Neural cell (in vitro differentiated cells): ENCODE data around the gene AK2. TPM values are rescaled to one million over a fixed set of nuclear protein-coding genes. Genes with fewer than 3 reads are reported as not detected.

ENCODE experiments used
- H2AFZ ChIP-seq: fragments of 200-600, 300-800 bp; sonication (generic), shearing (Covaris generic); 2 replicates; pipeline ENCODE4 v1.6.0; 2014; ENCODE audit warnings: low read depth, mild to moderate bottlenecking, antibody characterized with exemption, low read length, moderate library complexity
- H3F3A ChIP-seq: fragments of 200-600 bp; shearing (Covaris generic); 2 replicates; pipeline ENCODE4 v1.6.1; 2016; ENCODE audit warnings: mild to moderate bottlenecking, moderate library complexity, mixed read lengths, antibody characterized with exemption, low read length; ENCODE audit not compliant: insufficient read depth, poor library complexity, severe bottlenecking
- H3K27ac ChIP-seq: fragments of 200-600, 300-800 bp; sonication (generic), shearing (Covaris generic); 2 replicates; pipeline ENCODE4 v1.5.1; 2014; ENCODE audit warnings: mild to moderate bottlenecking, low read length, moderate library complexity
- H3K27me3 ChIP-seq: fragments of 300-800, 200-600 bp; sonication (generic), shearing (Covaris generic); 2 replicates; pipeline ENCODE4 v1.6.0; 2014; ENCODE audit warnings: mild to moderate bottlenecking, low read depth, low read length, moderate library complexity; ENCODE audit not compliant: insufficient read depth
- H3K36me3 ChIP-seq: fragments of 300-800, 200-600 bp; sonication (generic), shearing (Covaris generic); 2 replicates; pipeline ENCODE4 v1.5.1; 2014; ENCODE audit warnings: mild to moderate bottlenecking, antibody characterized with exemption, low read length, moderate library complexity; ENCODE audit not compliant: insufficient read depth
- H3K4me2 ChIP-seq: fragments of 300-800, 200-600 bp; sonication (generic), shearing (Covaris generic); 2 replicates; pipeline ENCODE4 v1.6.0; 2014; ENCODE audit warnings: mild to moderate bottlenecking, low read length
- H3K4me3 ChIP-seq: fragments of 300-800, 200-600 bp; sonication (generic), shearing (Covaris generic); 2 replicates; pipeline ENCODE4 v1.5.1; 2014; ENCODE audit warnings: mild to moderate bottlenecking, low read length, moderate library complexity
- H3K79me2 ChIP-seq: fragments of 200-600 bp; shearing (Covaris generic); replicated peaks from 2 replicates; pipeline ENCODE4 v1.6.0; 2014; ENCODE audit warnings: mild to moderate bottlenecking, low read length, moderate library complexity; ENCODE audit not compliant: insufficient read depth
- H3K9ac ChIP-seq: fragments of 300-800, 200-600 bp; sonication (generic), shearing (Covaris generic); 2 replicates; pipeline ENCODE4 v1.6.1; 2016; ENCODE audit warnings: mild to moderate bottlenecking, low read length, mixed read lengths
- H3K9me2 ChIP-seq: fragments of 200-600 bp; shearing (Covaris generic); 2 replicates; pipeline ENCODE4 v1.6.1; 2016; ENCODE audit warnings: mild to moderate bottlenecking, low read length, mixed read lengths; ENCODE audit not compliant: insufficient read depth
- H3K9me3 ChIP-seq: fragments of 200-600, 300-800 bp; sonication (generic), shearing (Covaris generic); 2 replicates; pipeline ENCODE4 v1.6.1; 2016; ENCODE audit warnings: mild to moderate bottlenecking, mixed run types, low read length, moderate library complexity, mixed read lengths
- H4K20me1 ChIP-seq: fragments of 200-600 bp; shearing (Covaris generic); 2 replicates; pipeline ENCODE4 v1.6.1; 2016; ENCODE audit warnings: mild to moderate bottlenecking, mixed run types; ENCODE audit not compliant: insufficient read depth
- EP300 ChIP-seq: fragments of 450-650 bp; conservative IDR thresholded peaks from 2 replicates; pipeline ENCODE4 v1.6.1; 2014; ENCODE audit warnings: antibody characterized with exemption, mild to moderate bottlenecking, moderate library complexity; ENCODE audit not compliant: poor library complexity, severe bottlenecking
- EZH2 ChIP-seq: fragments of 200-600, 300-800 bp; shearing (Covaris generic), sonication (generic); IDR thresholded peaks from 2 replicates; pipeline ENCODE4 v1.6.1; 2014; ENCODE audit warnings: antibody characterized with exemption, low read length, borderline replicate concordance, mild to moderate bottlenecking; ENCODE audit not compliant: insufficient read depth, poor library complexity, severe bottlenecking
- MXI1 ChIP-seq: fragments of 450-650 bp; conservative IDR thresholded peaks from 2 replicates; pipeline ENCODE4 v1.6.1; 2014; ENCODE audit warnings: antibody characterized with exemption, mild to moderate bottlenecking; ENCODE audit not compliant: poor library complexity, severe bottlenecking
- POLR2AphosphoS5 ChIP-seq: IDR thresholded peaks from 2 replicates; pipeline ENCODE4 v1.6.1; 2012
- RAD21 ChIP-seq: fragments of 450-650 bp; conservative IDR thresholded peaks from 2 replicates; pipeline ENCODE4 v1.6.1; 2014; ENCODE audit warnings: antibody characterized with exemption, mild to moderate bottlenecking, moderate library complexity
- SMC3 ChIP-seq: fragments of 450-650 bp; conservative IDR thresholded peaks from 2 replicates; pipeline ENCODE4 v1.6.1; 2014; ENCODE audit warnings: antibody characterized with exemption, mild to moderate bottlenecking, moderate library complexity; ENCODE audit not compliant: poor library complexity
- TAF1 ChIP-seq: IDR thresholded peaks from 2 replicates; pipeline ENCODE4 v1.6.1; 2012; ENCODE audit warnings: low read depth
- polyA plus RNA-seq: library from polyadenylated mRNA; depleted of rRNA; stranded (reverse); fragments of >200 nt; gene quantifications from 2 replicates; pipeline ENCODE4 v1.2.3, GENCODE V29; 2014
- TF ChIP-seq, protein P1 (sequence below): IDR thresholded peaks from 2 replicates; pipeline ENCODE4 v1.6.1; 2012; ENCODE audit warnings: borderline replicate concordance
- TF ChIP-seq, protein P2 (sequence below): fragments of 450-650 bp; IDR thresholded peaks from 2 replicates; pipeline ENCODE4 v1.5.1; 2014; ENCODE audit warnings: antibody characterized with exemption, mild to moderate bottlenecking, moderate library complexity; ENCODE audit not compliant: poor library complexity, severe bottlenecking

The AK2 gene
- polyA plus RNA-seq, 1 donor from 2014 or later, result 107 TPM

DNA sequence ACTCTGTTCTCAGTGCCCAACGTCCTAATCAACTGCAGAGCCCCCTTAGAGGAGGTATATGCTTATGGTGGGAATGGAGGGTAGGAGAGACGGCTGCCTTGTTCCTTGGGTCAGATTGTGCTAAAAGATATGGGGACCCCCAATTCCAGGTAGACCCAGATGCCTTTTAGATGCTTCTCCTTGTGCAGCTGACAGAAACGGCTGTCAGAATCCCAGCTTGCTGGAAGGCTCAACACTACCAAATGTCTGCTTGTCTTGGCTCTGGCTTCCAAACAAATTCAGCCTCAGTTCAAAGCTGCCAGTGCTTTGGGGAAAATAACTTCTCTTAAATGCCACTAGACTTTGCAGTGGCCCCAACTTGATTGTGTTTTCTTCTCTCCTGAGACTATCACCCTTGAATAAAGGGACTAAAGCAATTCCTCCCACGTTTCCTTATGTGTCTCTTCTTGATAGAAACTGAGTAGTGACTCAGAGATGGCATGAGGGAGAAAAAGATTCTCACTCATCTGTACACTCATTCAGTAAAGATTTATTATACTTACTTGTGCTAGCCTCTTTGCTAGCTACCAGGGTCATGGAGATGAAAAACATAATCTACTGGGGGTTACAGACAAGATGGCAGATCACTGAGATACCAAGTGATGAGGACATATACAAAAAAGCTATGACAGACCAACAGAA lies 68.7 kb downstream of the AK2 start:
- Histone ChIP-seq H2AFZ (no peak overlapping the region), H3K9ac (no peak overlapping the region), H3K9me3 (no peaks in the 10 kb centered on the region), H3K4me2 (no peak overlapping the region), H3K79me2 (peaks cover 3% of the 10 kb centered on the region), H3K27me3 (no peaks in the 10 kb centered on the region), H3F3A (no peaks in the 10 kb centered on the region), H3K4me3 (no peak overlapping the region), H3K36me3 (no peaks in the 10 kb centered on the region), H3K9me2 (no peaks in the 10 kb centered on the region), H4K20me1 (no peaks in the 10 kb centered on the region), H3K27ac (no peak overlapping the region)
- TF ChIP-seq TAF1, result no peak
- no peak for TF ChIP-seq MXI1
- TF ChIP-seq EP300, result no peak
- no peak for TF ChIP-seq RAD21
- TF ChIP-seq SMC3, result no peak
- TF ChIP-seq, protein P1, sequence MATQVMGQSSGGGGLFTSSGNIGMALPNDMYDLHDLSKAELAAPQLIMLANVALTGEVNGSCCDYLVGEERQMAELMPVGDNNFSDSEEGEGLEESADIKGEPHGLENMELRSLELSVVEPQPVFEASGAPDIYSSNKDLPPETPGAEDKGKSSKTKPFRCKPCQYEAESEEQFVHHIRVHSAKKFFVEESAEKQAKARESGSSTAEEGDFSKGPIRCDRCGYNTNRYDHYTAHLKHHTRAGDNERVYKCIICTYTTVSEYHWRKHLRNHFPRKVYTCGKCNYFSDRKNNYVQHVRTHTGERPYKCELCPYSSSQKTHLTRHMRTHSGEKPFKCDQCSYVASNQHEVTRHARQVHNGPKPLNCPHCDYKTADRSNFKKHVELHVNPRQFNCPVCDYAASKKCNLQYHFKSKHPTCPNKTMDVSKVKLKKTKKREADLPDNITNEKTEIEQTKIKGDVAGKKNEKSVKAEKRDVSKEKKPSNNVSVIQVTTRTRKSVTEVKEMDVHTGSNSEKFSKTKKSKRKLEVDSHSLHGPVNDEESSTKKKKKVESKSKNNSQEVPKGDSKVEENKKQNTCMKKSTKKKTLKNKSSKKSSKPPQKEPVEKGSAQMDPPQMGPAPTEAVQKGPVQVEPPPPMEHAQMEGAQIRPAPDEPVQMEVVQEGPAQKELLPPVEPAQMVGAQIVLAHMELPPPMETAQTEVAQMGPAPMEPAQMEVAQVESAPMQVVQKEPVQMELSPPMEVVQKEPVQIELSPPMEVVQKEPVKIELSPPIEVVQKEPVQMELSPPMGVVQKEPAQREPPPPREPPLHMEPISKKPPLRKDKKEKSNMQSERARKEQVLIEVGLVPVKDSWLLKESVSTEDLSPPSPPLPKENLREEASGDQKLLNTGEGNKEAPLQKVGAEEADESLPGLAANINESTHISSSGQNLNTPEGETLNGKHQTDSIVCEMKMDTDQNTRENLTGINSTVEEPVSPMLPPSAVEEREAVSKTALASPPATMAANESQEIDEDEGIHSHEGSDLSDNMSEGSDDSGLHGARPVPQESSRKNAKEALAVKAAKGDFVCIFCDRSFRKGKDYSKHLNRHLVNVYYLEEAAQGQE, result no peak
- no peak for TF ChIP-seq POLR2AphosphoS5
- no peak for TF ChIP-seq EZH2
- TF ChIP-seq, protein P2, sequence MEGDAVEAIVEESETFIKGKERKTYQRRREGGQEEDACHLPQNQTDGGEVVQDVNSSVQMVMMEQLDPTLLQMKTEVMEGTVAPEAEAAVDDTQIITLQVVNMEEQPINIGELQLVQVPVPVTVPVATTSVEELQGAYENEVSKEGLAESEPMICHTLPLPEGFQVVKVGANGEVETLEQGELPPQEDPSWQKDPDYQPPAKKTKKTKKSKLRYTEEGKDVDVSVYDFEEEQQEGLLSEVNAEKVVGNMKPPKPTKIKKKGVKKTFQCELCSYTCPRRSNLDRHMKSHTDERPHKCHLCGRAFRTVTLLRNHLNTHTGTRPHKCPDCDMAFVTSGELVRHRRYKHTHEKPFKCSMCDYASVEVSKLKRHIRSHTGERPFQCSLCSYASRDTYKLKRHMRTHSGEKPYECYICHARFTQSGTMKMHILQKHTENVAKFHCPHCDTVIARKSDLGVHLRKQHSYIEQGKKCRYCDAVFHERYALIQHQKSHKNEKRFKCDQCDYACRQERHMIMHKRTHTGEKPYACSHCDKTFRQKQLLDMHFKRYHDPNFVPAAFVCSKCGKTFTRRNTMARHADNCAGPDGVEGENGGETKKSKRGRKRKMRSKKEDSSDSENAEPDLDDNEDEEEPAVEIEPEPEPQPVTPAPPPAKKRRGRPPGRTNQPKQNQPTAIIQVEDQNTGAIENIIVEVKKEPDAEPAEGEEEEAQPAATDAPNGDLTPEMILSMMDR, result no peak

DNA sequence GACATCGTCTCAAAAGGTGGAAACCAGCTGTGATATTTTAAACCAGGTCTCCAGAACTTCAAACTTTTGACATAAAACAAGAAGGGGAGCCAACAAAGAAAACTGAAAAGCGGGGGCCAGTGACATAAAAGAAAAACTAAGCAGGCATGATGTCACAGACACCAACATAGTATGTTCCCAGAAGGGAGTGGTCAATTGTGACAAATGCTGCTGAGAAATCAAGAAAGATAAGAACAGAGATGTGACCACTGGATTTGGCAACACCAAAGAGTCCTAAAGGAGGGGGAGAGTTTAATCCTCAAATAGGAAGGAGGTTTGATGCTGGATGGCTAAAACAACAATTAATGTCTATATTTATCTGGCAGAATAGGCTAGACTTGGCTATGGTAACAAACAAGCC lies 69.8 kb downstream of the AK2 start:
- H3K9me2 ChIP-seq, result no peaks in the 10 kb centered on the region
- TF ChIP-seq SMC3 (no peak), POLR2AphosphoS5 (no peak), EZH2 (no peak), EP300 (no peak), TAF1 (no peak), MXI1 (no peak), RAD21 (no peak)
- TF ChIP-seq, protein P2, result no peak
- TF ChIP-seq, protein P1, result no peak
- peaks cover 15% of the 10 kb centered on the region for H3K79me2 ChIP-seq
- no peaks in the 10 kb centered on the region for H3K27me3 ChIP-seq
- H3K9ac ChIP-seq, result no peak overlapping the region
- H3K9me3 ChIP-seq, result no peaks in the 10 kb centered on the region
- H3F3A ChIP-seq, result no peaks in the 10 kb centered on the region
- no peaks in the 10 kb centered on the region for H4K20me1 ChIP-seq
- H3K36me3 ChIP-seq, result no peaks in the 10 kb centered on the region
- H2AFZ ChIP-seq, result no peak overlapping the region
- H3K27ac ChIP-seq, result no peak overlapping the region
- H3K4me3 ChIP-seq, result no peak overlapping the region
- H3K4me2 ChIP-seq, result no peak overlapping the region
